Osteoblast (primary cell): Measurements from ENCODE around the gene PNPLA6. TPM values are rescaled to one million over a fixed set of nuclear protein-coding genes. Genes with fewer than 3 reads are reported as not detected.

Source experiments
- DNase-seq: peaks from one replicate; pipeline ENCODE4 v3.0.0; 2011; ENCODE audit warnings: low spot score, mixed read lengths; ENCODE audit not compliant: insufficient read length; ENCODE audit errors: missing footprints
- H2AFZ ChIP-seq: 2 replicates; pipeline ENCODE4 v1.6.0; 2011; ENCODE audit warnings: mild to moderate bottlenecking, low read length
- H3K27ac ChIP-seq: 2 replicates; pipeline ENCODE4 v1.5.1; 2011; ENCODE audit warnings: mild to moderate bottlenecking, low read depth, low read length, moderate library complexity
- H3K27me3 ChIP-seq: 2 replicates; pipeline ENCODE4 v1.6.0; 2012; ENCODE audit warnings: mild to moderate bottlenecking, control low read depth, inconsistent platforms, low read length, moderate library complexity; ENCODE audit not compliant: insufficient read depth
- H3K36me3 ChIP-seq: 2 replicates; pipeline ENCODE4 v1.5.1; 2011; ENCODE audit warnings: mild to moderate bottlenecking, low read length, control low read depth, moderate library complexity; ENCODE audit not compliant: insufficient read depth
- H3K4me1 ChIP-seq: 2 replicates; pipeline ENCODE4 v1.5.1; 2011; ENCODE audit warnings: mild to moderate bottlenecking, low read length, control low read depth, moderate library complexity; ENCODE audit not compliant: insufficient read depth
- H3K4me2 ChIP-seq: 2 replicates; pipeline ENCODE4 v1.6.0; 2011; ENCODE audit warnings: mild to moderate bottlenecking, low read length; ENCODE audit not compliant: insufficient read depth
- H3K4me3 ChIP-seq: fragments of 200-600 bp; sonication (generic); 3 replicates; pipeline ENCODE4 v1.5.1; 2012; ENCODE audit warnings: mild to moderate bottlenecking, low read length, inconsistent platforms; ENCODE audit not compliant: insufficient read depth
- H3K79me2 ChIP-seq: 2 replicates; pipeline ENCODE4 v1.6.0; 2012; ENCODE audit warnings: mild to moderate bottlenecking, low read length, control low read depth, inconsistent platforms; ENCODE audit not compliant: insufficient read depth
- H3K9me3 ChIP-seq: 2 replicates; pipeline ENCODE4 v1.5.1; 2011; ENCODE audit warnings: low read depth, low read length, control low read depth
- H4K20me1 ChIP-seq: 2 replicates; pipeline ENCODE4 v1.6.0; 2012; ENCODE audit warnings: mild to moderate bottlenecking, low read length, control low read depth; ENCODE audit not compliant: insufficient read depth
- CTCF ChIP-seq: IDR thresholded peaks from 2 replicates; pipeline ENCODE4 v1.5.1; 2011; ENCODE audit warnings: mild to moderate bottlenecking, low read depth, low read length, moderate library complexity; ENCODE audit errors: extremely low read depth
- total RNA-seq: library from RNA; depleted of rRNA; stranded (reverse); fragments of >200 nt; gene quantifications from 2 replicates; pipeline ENCODE4 v1.2.3, GENCODE V29; 2012

The PNPLA6 gene
- total RNA-seq, 1 donor = 83.6 TPM

- H3K36me3 ChIP-seq = no peaks in the 10 kb centered on the region
- DNase-seq = no peak
- no peak overlapping the region for H2AFZ ChIP-seq
- TF ChIP-seq CTCF = no peak
- no peak overlapping the region for H3K27ac ChIP-seq
- H4K20me1 ChIP-seq = no peaks in the 10 kb centered on the region
- no peak overlapping the region for H3K4me3 ChIP-seq
- H3K27me3 ChIP-seq = no peaks in the 10 kb centered on the region
- H3K4me2 ChIP-seq = no peak overlapping the region
- no peaks in the 10 kb centered on the region for H3K9me3 ChIP-seq
- H3K79me2 ChIP-seq = no peaks in the 10 kb centered on the region
- no peaks in the 10 kb centered on the region for H3K4me1 ChIP-seq
These were observed 42.6 kb downstream of the PNPLA6 start for GRCh38 chr19:7578127-7578526.

DNA sequence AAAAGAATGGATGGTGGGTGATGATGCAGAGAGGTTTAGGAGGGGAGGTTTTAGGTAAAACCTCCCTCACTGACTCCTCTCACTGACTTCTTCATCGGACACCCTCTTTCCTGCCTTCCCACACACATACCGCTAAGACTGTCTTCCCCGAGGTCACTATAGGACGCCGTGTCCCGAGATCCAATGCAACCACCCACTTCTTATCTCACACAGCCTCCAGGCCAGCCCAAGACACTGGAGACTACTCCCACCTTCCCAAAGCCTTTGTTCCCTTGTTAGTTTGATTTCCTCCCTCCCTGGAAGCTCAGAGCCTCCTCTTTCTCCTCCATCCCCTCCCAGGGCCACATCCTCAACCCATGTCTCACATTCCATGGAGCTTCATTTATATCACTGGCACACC lies 43.7 kb downstream of the PNPLA6 start:
- Histone ChIP-seq H3K4me2 (no peak overlapping the region), H4K20me1 (no peaks in the 10 kb centered on the region), H3K4me1 (no peaks in the 10 kb centered on the region), H3K27ac (no peak overlapping the region), H3K4me3 (no peak overlapping the region), H3K36me3 (no peaks in the 10 kb centered on the region), H3K9me3 (no peaks in the 10 kb centered on the region), H3K79me2 (no peaks in the 10 kb centered on the region), H2AFZ (no peak overlapping the region), H3K27me3 (no peaks in the 10 kb centered on the region)
- no peak for TF ChIP-seq CTCF
- peak; percentile 23 for DNase-seq

DNA sequence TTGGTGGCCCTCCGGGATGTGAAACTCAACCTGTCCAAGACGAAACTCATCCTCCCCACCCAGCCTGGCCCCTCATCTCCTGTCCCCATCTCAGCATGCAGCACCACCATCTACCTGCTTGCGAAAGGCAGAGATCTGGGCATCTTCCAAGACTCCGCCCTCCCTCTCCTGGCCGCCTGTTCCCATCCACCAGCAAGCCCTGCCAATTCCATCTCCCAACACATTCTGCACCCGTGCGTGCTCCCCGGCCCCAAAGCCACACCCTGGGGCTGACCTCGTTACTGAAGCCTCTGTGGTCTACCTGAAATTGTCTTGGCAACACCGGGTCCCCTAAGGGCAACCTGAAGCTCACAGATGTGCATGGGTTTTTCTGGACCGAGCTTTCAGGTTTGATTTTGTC lies 46.9 kb downstream of the PNPLA6 start:
- no peak for TF ChIP-seq CTCF
- no peaks in the 10 kb centered on the region for H3K79me2 ChIP-seq
- H3K27me3 ChIP-seq = no peaks in the 10 kb centered on the region
- no peak for DNase-seq
- H4K20me1 ChIP-seq = no peaks in the 10 kb centered on the region
- H3K36me3 ChIP-seq = no peaks in the 10 kb centered on the region
- no peak overlapping the region for H2AFZ ChIP-seq
- no peak overlapping the region for H3K4me3 ChIP-seq
- H3K27ac ChIP-seq = no peak overlapping the region
- H3K9me3 ChIP-seq = no peaks in the 10 kb centered on the region
- H3K4me1 ChIP-seq = no peaks in the 10 kb centered on the region
- H3K4me2 ChIP-seq = no peak overlapping the region

DNA sequence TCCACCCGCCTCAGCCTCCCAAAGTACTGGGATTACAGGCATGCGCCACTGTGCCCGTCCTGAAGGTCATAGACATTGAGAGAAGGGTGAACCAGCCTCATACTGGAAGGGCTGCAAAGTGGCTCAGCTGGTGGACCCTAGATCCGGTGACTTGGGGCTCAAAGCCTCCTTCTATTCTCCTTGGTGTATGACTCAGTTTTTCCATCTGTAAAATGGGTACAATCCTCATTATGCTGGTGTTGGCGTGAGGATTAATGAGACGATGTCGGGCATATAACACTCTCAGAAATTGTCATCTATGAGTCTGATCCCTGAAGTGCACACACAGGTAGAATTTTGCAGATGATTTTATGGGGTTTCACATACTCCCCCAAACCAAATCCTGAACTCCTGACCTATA lies 54.3 kb downstream of the PNPLA6 start:
- H3K4me3 ChIP-seq = no peak overlapping the region
- no peaks in the 10 kb centered on the region for H3K9me3 ChIP-seq
- no peaks in the 10 kb centered on the region for H3K79me2 ChIP-seq
- H4K20me1 ChIP-seq = no peaks in the 10 kb centered on the region
- no peak overlapping the region for H2AFZ ChIP-seq
- H3K27me3 ChIP-seq = peaks cover 4% of the 10 kb centered on the region
- no peak for DNase-seq
- no peaks in the 10 kb centered on the region for H3K4me1 ChIP-seq
- no peak for TF ChIP-seq CTCF
- H3K27ac ChIP-seq = no peak overlapping the region
- no peak overlapping the region for H3K4me2 ChIP-seq
- H3K36me3 ChIP-seq = no peaks in the 10 kb centered on the region
